ENCODE data around the gene STAP1. TPM values are rescaled to one million over a fixed set of nuclear protein-coding genes. Genes with fewer than 3 reads are reported as not detected.
"Not testable (repeated sequence)": the region's sequence is repeated elsewhere in the genome, so short reads cannot be mapped to it uniquely, and the experiment has no call there.

Gene STAP1, protein sequence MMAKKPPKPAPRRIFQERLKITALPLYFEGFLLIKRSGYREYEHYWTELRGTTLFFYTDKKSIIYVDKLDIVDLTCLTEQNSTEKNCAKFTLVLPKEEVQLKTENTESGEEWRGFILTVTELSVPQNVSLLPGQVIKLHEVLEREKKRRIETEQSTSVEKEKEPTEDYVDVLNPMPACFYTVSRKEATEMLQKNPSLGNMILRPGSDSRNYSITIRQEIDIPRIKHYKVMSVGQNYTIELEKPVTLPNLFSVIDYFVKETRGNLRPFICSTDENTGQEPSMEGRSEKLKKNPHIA
- polyA plus RNA-seq: 0.52 TPM
- long read RNA-seq, donor 1: 0 reads
- long read RNA-seq, donor 2: 0 reads
- long read RNA-seq, donor 3: 0 reads
- long read RNA-seq, donor 4: 0 reads
- long read RNA-seq, donor 5: 0 reads
- long read RNA-seq, donor 6, partial matches to known transcripts: 0 of 1 reads
- long read RNA-seq, donor 6, other reads (novel, unspliced or antisense): 0 of 1 reads
- long read RNA-seq, donor 7: 0 reads
- long read RNA-seq, donor 8: 0 reads
- long read RNA-seq, donor 9, partial matches to known transcripts: 0 of 1 reads
- long read RNA-seq, donor 9, other reads (novel, unspliced or antisense): 0 of 1 reads
- long read RNA-seq, donor 10: 0 reads
- long read RNA-seq, donor 11: 0 reads

DNA sequence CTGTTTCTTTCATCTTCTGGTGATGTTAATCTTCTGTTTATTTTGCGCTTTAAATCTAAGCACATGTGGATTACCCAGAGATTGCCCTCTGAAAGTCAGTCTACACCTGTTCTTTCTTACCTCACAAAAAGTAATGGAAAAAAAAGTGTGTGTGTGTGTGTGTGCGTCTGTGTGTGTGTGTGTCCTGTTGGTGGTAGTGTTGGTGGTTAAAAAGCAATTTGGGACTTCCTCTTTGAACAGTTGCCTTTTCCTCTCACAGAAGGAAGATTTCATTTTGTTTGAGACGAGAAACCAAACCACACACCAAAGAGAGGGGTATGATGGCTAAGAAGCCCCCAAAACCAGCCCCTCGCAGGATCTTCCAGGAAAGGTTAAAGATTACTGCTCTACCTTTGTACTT lies at the start of gene STAP1:
TSS of gene STAP1 (plus strand) at position 235 of the 400 bp plus-strand sequence. CDS start at position 318, 83 bp downstream.
- Histone ChIP-seq H3K36me3 (ENCODE audit: control insufficient read depth, insufficient read depth, low read length) (no peaks in the 10 kb centered on the region), H3K27ac (ENCODE audit: low read length) (no peak within 1 kb of the TSS), H3K4me1 (ENCODE audit: control insufficient read depth, insufficient read depth, low read length) (no peaks in the 10 kb centered on the region), H3K9me3 (ENCODE audit: control insufficient read depth, low read depth, low read length) (no peaks in the 10 kb centered on the region), H3K27me3 (ENCODE audit: control insufficient read depth, insufficient read depth, low read length) (no peaks in the 10 kb centered on the region), H3K4me3 (ENCODE audit: low read length) (no peak within 1 kb of the TSS)
- no peak for DNase-seq
- no CpG with 5 or more reads among the region's 4 CpGs for WGBS (ENCODE audit: insufficient coverage, low lambda C conversion rate)

DNA sequence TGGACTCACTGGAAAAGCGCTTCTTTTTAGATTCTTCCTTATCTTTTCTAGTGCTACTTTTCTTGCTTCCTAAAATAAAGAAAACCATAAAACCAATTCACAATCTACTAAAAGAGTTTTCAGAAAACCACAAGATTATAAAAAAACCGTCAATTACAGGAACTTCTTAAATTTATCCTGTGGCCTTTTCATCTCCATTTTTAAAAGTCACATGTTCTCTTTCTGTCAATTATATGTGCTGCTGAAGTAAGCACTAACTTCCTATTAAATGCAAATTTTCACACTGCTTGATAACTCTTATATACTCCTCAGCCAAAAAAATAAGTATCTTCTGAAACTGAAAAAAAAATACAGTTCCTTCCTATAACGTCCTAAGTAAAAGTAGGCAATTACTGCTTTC lies 46.0 kb upstream of the STAP1 start:
- Histone ChIP-seq H3K27me3 (ENCODE audit: control insufficient read depth, insufficient read depth, low read length) (no peaks in the 10 kb centered on the region), H3K9me3 (ENCODE audit: control insufficient read depth, low read depth, low read length) (no peaks in the 10 kb centered on the region), H3K27ac (ENCODE audit: low read length) (no peak overlapping the region), H3K4me3 (ENCODE audit: low read length) (no peak overlapping the region), H3K4me1 (ENCODE audit: control insufficient read depth, insufficient read depth, low read length) (no peaks in the 10 kb centered on the region), H3K36me3 (ENCODE audit: control insufficient read depth, insufficient read depth, low read length) (peaks cover 47% of the 10 kb centered on the region)
- DNase-seq: no peak
- 100% methylated on average over 3 of the region's 3 CpGs for WGBS (ENCODE audit: insufficient coverage, low lambda C conversion rate)

DNA sequence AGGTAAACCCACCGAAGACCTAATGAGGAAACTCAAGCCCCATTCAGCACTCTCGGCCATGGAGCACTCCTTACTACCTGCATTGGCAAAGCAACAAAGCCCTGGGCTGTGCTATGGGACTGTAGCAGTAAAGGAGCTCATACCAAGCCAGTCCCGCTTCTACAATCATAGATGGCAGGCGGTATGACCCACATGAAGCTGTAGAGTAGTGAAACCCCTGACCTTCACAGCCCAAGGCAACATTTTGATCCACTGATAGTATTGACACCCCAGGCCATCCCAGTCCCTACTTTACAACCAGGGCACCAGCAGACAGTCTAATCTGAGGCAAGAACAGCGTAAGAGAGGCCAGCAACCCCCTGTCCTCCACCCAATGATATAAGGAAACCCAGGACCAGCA lies 38.4 kb upstream of the STAP1 start:
- H3K27ac ChIP-seq (ENCODE audit: low read length): no peak overlapping the region
- H3K4me1 ChIP-seq (ENCODE audit: control insufficient read depth, insufficient read depth, low read length): no peaks in the 10 kb centered on the region
- no peaks in the 10 kb centered on the region for H3K9me3 ChIP-seq (ENCODE audit: control insufficient read depth, low read depth, low read length)
- peaks cover 15% of the 10 kb centered on the region for H3K36me3 ChIP-seq (ENCODE audit: control insufficient read depth, insufficient read depth, low read length)
- no CpG with 5 or more reads among the region's 5 CpGs for WGBS (ENCODE audit: insufficient coverage, low lambda C conversion rate)
- DNase-seq: no peak
- H3K4me3 ChIP-seq (ENCODE audit: low read length): no peak overlapping the region
- no peaks in the 10 kb centered on the region for H3K27me3 ChIP-seq (ENCODE audit: control insufficient read depth, insufficient read depth, low read length)

DNA sequence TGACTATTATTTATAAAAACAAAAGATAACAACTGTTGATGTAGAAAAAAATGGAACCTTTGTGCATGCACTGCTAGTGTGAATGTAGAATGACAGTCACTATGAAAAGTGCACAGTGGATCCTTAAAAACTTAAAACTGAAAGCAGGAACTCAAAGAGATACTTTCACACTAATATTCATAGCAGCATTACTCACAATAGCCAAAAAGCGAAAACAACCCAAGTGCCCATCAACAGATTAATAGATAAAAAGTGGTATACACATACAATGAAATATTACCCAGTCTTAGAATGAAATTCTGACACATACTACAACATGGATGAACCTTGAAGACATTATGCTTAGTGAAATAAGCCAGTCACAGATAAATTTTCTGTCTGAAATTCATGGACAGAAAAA lies 37.0 kb upstream of the STAP1 start:
- no peak overlapping the region for H3K4me3 ChIP-seq (ENCODE audit: low read length)
- DNase-seq: no peak
- H3K27me3 ChIP-seq (ENCODE audit: control insufficient read depth, insufficient read depth, low read length): no peaks in the 10 kb centered on the region
- no peak overlapping the region for H3K27ac ChIP-seq (ENCODE audit: low read length)
- WGBS (ENCODE audit: insufficient coverage, low lambda C conversion rate): 100% methylated on average over 1 of the region's 1 CpG
- H3K4me1 ChIP-seq (ENCODE audit: control insufficient read depth, insufficient read depth, low read length): no peaks in the 10 kb centered on the region
- peaks cover 15% of the 10 kb centered on the region for H3K36me3 ChIP-seq (ENCODE audit: control insufficient read depth, insufficient read depth, low read length)
- no peaks in the 10 kb centered on the region for H3K9me3 ChIP-seq (ENCODE audit: control insufficient read depth, low read depth, low read length)

DNA sequence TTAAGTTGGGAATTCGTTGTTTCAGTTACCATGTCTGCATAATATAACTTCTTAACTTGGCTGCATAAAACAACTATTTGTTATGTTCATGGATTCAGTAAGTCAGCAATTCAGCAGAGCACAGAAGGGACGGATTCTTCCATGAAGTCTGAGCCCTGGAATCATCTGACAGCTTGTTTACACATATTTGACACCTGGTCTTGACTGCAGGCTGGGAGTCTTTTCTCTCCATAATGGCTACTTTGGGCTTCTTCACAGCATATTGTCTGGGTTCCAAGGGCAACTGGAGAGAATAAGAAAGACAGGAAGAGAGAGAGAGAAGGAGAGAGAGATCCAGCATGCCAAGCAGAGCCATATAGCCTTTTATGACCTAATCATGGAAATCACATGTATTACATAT lies 36.3 kb upstream of the STAP1 start:
- peaks cover 13% of the 10 kb centered on the region for H3K36me3 ChIP-seq (ENCODE audit: control insufficient read depth, insufficient read depth, low read length)
- no peaks in the 10 kb centered on the region for H3K27me3 ChIP-seq (ENCODE audit: control insufficient read depth, insufficient read depth, low read length)
- H3K9me3 ChIP-seq (ENCODE audit: control insufficient read depth, low read depth, low read length): no peaks in the 10 kb centered on the region
- no peak overlapping the region for H3K4me3 ChIP-seq (ENCODE audit: low read length)
- no peaks in the 10 kb centered on the region for H3K4me1 ChIP-seq (ENCODE audit: control insufficient read depth, insufficient read depth, low read length)
- no peak overlapping the region for H3K27ac ChIP-seq (ENCODE audit: low read length)
- no peak for DNase-seq
- no CpG with 5 or more reads among the region's 2 CpGs for WGBS (ENCODE audit: insufficient coverage, low lambda C conversion rate)

DNA sequence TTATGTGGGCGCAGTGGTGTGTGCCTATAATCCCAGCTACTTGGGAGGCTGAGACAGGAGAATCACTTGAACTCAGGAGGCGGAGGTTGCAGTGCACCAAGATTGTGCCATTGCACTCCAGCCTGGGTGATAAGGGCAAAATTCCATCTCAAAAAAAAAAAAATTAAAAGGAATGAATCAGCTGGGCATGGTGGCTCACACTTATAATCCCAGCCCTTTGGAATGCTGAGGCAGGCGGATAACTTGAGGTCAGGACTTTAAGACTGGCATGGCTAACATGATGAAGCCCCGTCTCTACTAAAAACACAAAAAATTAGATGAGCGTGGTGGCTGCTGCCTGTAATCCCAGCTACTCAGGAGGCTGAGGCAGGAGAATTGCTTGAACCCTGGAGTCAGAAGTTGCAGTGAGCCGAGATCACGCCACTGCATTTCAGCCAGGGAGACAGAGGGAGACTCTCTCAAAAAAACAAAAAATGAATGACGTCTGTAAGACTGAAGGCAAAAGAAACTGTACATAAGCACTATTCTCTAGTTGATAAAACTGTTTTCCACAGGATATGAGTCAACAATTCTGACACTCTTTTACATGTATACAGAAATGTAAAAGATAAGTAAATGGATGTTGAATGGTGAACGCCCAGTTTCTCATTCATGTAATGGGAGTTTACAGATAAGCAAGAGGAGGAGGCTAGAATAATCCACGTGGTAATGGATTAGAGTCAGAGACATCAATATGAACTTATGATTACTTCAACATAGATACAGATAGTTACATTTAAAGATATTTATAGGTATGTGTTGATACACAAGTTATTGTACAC lies 35.5 kb upstream of the STAP1 start:
- Histone ChIP-seq H3K36me3 (ENCODE audit: control insufficient read depth, insufficient read depth, low read length) (peaks cover 8% of the 10 kb centered on the region), H3K4me3 (ENCODE audit: low read length) (no peak overlapping the region), H3K9me3 (ENCODE audit: control insufficient read depth, low read depth, low read length) (no peaks in the 10 kb centered on the region), H3K27me3 (ENCODE audit: control insufficient read depth, insufficient read depth, low read length) (no peaks in the 10 kb centered on the region), H3K4me1 (ENCODE audit: control insufficient read depth, insufficient read depth, low read length) (no peaks in the 10 kb centered on the region), H3K27ac (ENCODE audit: low read length) (no peak overlapping the region)
- DNase-seq: no peak
- WGBS (ENCODE audit: insufficient coverage, low lambda C conversion rate): 84% methylated on average over 3 of the region's 10 CpGs

DNA sequence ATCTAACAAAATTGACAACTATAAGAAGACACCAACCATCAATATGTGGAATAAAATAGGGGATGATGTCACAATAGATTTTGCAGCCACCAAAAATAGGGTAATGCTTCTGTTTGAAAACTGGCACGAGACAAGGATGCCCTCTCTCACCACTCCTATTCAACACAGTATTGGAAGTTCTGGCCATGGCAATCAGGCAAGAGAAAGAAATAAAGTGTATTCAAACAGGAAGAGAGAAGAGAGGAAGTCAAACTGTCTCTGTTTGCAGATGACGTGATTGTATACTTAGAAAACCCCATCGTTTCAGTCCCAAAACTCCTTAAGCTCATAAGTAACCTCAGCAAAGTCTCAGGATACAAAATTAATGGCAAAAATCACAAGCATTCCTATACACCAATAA lies 34.4 kb upstream of the STAP1 start:
- H3K27me3 ChIP-seq (ENCODE audit: control insufficient read depth, insufficient read depth, low read length); H3K4me3 ChIP-seq (ENCODE audit: low read length); H3K4me1 ChIP-seq (ENCODE audit: control insufficient read depth, insufficient read depth, low read length); H3K9me3 ChIP-seq (ENCODE audit: control insufficient read depth, low read depth, low read length); H3K27ac ChIP-seq (ENCODE audit: low read length); DNase-seq: not testable (repeated sequence)
- H3K36me3 ChIP-seq (ENCODE audit: control insufficient read depth, insufficient read depth, low read length): peaks cover 11% of the 10 kb centered on the region
- WGBS (ENCODE audit: insufficient coverage, low lambda C conversion rate): no CpG with 5 or more reads among the region's 3 CpGs

DNA sequence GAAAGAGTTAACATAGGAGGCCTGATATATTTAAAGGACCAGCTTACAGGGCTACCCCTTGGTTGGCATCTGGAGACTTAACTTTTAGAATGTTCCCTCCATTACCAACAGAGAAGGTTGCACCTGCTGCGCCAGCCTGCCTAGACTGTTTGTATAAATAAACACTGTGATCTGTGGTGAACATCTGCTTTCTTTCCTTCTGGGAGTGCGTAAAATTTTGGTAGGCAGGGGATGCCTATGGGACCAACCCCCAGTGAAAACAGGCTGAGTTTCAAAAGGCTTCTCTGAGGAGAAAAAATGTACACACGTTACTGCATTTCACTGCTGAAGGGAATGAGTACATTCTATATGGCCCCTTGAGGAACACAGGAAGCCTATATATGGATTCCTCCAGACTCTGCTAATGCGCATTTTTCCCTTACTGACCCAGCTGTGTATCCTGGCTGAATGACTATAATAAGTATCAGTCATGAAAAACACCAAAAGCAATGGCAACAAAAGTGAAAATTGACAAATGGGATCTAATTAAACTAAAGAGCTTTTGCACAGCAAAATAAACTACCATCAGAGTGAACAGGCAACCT lies 27.1 kb upstream of the STAP1 start:
- no peak overlapping the region for H3K4me3 ChIP-seq (ENCODE audit: low read length)
- H3K4me1 ChIP-seq (ENCODE audit: control insufficient read depth, insufficient read depth, low read length): no peaks in the 10 kb centered on the region
- DNase-seq: no peak
- H3K27ac ChIP-seq (ENCODE audit: low read length): no peak overlapping the region
- no peaks in the 10 kb centered on the region for H3K27me3 ChIP-seq (ENCODE audit: control insufficient read depth, insufficient read depth, low read length)
- no CpG with 5 or more reads among the region's 4 CpGs for WGBS (ENCODE audit: insufficient coverage, low lambda C conversion rate)
- H3K36me3 ChIP-seq (ENCODE audit: control insufficient read depth, insufficient read depth, low read length): peaks cover 49% of the 10 kb centered on the region
- no peaks in the 10 kb centered on the region for H3K9me3 ChIP-seq (ENCODE audit: control insufficient read depth, low read depth, low read length)

DNA sequence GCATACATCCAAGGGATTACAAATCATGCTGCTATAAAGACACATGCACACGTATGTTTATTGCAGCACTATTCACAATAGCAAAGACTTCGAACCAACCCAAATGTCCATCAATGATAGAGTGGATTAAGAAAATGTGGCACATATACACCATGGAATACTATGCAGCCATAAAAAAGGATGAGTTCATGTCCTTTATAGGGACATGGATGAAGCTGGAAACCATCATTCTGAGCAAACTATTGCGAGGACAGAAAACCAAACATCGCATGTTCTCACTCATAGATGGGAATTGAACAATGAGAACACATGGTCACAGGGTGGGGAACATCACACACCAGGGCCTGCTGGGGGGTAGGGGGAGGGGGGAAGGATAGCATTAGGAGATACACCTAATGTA lies 26.1 kb upstream of the STAP1 start:
- peaks cover 55% of the 10 kb centered on the region for H3K36me3 ChIP-seq (ENCODE audit: control insufficient read depth, insufficient read depth, low read length)
- H3K27ac ChIP-seq (ENCODE audit: low read length); DNase-seq; H3K4me3 ChIP-seq (ENCODE audit: low read length); H3K9me3 ChIP-seq (ENCODE audit: control insufficient read depth, low read depth, low read length); H3K4me1 ChIP-seq (ENCODE audit: control insufficient read depth, insufficient read depth, low read length); H3K27me3 ChIP-seq (ENCODE audit: control insufficient read depth, insufficient read depth, low read length): not testable (repeated sequence)
- WGBS (ENCODE audit: insufficient coverage, low lambda C conversion rate): no CpG with 5 or more reads among the region's 4 CpGs

DNA sequence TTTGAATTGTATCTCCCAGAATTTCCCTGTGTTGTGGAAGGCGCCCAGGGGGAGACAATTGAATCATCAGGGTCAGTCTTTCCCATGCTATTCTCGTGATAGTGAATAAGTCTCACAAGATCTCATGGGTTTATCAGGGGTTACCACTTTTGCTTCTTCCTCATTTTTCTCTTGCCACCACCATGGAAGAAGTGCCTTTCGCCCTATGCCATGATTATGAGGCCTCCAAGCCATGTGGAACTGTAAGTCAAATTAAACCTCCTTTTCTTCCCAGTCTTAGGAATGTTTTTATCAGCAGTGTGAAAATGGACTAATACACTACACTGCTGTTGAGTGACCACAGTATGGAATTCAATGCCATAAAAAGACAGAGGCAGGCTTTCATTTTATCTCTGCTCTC lies 25.4 kb upstream of the STAP1 start:
- peaks cover 58% of the 10 kb centered on the region for H3K36me3 ChIP-seq (ENCODE audit: control insufficient read depth, insufficient read depth, low read length)
- no CpG with 5 or more reads among the region's 3 CpGs for WGBS (ENCODE audit: insufficient coverage, low lambda C conversion rate)
- H3K4me3 ChIP-seq (ENCODE audit: low read length): no peak overlapping the region

More for the DNA sequence above, 25.4 kb upstream of the STAP1 start:
- Histone ChIP-seq H3K9me3 (ENCODE audit: control insufficient read depth, low read depth, low read length) (no peaks in the 10 kb centered on the region), H3K27me3 (ENCODE audit: control insufficient read depth, insufficient read depth, low read length) (no peaks in the 10 kb centered on the region), H3K4me1 (ENCODE audit: control insufficient read depth, insufficient read depth, low read length) (no peaks in the 10 kb centered on the region), H3K27ac (ENCODE audit: low read length) (no peak overlapping the region)
- no peak for DNase-seq

All from large intestine (tissue), 12 donors.